GM18505 (cell line): ENCODE data around the gene PRKCA.
"Not testable (repeated sequence)": the region's sequence is repeated elsewhere in the genome, so short reads cannot be mapped to it uniquely, and the experiment has no call there.

ENCODE experiments used
- ATAC-seq: cut with Tn5 transposase; IDR thresholded peaks from one replicate; pipeline ENCODE4 v1.9.1; 2021; ENCODE audit not compliant: unreplicated experiment
- POLR2A ChIP-seq: IDR thresholded peaks from 4 replicates; pipeline ENCODE4 v1.6.1; 2011; ENCODE audit warnings: borderline replicate concordance; ENCODE audit not compliant: insufficient read depth, insufficient read length; ENCODE audit errors: extremely low read depth

Gene PRKCA

GRCh38 chr17:66343531-66344078 is 41.2 kb downstream of the PRKCA start:
- TF ChIP-seq POLR2A: no peak
- no peak for ATAC-seq

GRCh38 chr17:66344473-66344872 is 42.1 kb downstream of the PRKCA start:
- no peak for ATAC-seq
- TF ChIP-seq POLR2A: no peak

- TF ChIP-seq POLR2A: no peak
- no peak for ATAC-seq
Measured at GRCh38 chr17:66345264-66345663, 42.9 kb downstream of the PRKCA start.

DNA sequence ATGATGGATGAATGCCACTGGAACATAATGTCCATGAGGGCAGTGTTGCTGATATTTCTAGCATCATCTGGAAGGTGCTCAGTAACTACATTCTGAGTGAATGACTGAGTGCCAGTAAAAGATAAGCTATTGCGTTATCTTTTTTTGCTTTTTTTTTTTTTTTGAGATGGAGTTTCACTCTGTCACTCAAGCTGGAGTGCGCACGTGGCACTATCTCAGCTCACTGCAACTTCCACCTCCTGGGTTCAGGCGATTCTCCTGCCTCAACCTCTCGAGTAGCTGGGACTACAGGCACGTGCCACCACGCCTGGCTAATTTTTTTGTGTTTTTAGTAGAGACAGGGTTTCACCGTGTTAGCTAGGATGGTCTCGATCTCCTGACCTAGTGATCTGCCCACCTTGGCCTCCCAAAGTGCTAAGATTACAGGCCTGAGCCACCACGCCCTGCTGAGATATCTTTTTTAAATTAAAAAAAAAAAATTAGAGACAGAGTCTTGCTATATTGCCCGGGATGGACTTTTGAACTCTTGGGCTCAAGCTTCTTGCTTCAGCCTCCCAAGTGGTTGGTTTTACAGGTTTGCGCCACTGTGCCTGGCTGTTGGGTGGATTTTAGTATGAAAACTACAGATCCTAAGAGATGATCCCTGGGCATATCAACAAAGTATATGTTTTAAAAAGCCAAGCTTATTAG is 43.7 kb downstream of the PRKCA start:
- ATAC-seq: not testable (repeated sequence)

DNA sequence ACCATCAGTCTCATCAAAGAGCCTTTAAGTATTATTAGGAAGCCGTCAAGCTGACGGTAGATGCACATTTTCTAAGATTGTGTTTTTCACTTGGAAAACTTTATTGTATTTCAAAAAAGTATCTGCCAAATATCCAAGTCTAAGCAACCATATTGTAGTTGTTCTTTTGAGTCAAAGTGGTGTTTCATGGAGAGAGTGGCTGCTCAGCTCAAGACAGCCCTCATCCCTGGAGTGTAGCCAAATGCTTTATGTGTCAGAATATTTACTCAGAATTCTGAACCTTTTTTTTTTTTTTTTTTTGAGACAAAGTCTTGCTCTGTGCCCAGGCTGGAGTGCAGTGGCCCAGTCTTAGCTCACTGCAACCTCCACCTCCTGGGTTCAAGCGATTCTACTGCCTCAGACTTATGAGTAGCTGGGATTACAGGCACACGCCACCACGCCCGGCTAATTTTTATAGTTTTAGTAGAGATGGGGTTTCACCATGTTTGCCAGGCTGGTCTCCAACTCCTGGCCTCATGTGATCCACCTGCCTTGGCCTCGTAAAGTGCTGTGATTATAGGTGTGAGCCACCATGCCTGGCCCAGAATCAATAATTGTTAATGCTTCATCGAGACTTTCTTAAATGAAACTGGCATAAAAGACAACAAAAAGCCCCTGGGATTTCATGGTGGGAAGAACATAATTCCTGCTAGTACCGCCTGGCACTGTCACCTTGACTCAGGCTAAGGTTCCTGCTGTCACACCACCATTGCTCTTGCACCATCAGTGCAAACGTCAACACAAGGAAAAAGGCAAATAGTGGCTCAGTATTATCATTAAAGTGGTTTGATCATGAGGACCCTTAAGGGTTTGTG is 45.5 kb downstream of the PRKCA start:
- no peak for ATAC-seq
- no peak for TF ChIP-seq POLR2A

DNA sequence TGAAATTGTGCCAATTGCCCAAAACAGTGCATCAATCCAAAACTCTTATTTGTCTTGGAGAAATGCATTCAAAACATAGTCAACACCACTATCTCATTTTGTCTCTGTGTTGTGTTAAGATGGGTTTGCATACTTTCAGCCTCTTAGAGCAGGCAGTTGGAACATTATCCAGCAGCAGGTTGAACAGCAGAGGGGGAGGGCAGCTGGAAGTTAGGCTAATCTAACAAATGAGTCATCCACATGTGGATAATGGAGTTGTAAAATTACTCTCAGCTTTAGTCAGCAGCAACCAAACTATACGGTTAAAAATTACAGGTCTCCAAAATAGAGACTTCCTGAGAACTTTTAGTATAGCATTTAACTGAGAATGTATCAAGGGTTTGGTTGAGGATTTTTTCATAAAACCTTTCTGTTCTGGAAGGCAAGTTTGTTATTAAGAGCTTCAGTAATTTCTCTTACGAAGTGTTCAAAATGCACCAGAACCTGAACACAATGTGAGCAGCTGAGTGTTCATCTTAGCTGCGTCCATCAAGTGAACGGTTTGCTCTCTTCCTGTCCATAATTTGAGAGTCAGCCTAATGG is 46.3 kb downstream of the PRKCA start:
- no peak for TF ChIP-seq POLR2A
- no peak for ATAC-seq

DNA sequence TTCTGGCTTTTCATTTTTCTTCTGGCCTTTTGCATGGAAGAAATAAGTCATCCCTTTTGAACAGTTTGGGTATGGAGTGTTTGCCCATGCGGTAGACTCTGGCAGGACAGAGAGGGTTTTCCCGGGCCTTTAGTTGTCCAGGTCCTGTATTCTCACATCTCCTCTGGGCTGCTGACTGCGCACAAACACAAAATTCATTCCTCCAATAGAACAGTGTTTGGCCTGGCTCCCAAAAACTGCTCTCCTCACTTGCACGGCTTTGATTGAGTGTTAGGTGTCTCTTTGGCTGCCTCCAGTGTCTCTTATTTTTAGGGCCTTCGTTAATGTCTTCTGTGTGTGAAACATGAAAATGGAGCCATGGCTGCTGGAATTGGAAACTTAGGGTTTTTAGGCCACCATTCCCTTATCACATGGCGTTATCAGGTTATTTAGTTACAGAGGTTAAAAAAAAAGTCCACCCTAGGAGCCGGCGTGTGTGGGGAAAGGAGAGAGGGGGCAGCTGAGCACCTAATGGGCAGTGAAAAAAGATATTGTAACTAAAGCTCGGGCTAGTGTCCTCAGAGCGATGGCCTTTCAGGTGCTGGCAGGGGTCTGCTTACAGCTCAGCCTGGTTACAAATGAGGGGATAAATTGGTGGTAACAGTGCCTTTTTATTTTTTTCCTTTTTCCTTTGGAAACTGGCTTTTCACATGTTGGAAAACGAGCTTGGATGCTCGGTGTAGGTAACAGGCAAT is 47.3 kb downstream of the PRKCA start:
- ATAC-seq: no peak
- TF ChIP-seq POLR2A: no peak

- not testable (repeated sequence) for ATAC-seq
Measured at GRCh38 chr17:66350576-66350975, 48.2 kb downstream of the PRKCA start.

DNA sequence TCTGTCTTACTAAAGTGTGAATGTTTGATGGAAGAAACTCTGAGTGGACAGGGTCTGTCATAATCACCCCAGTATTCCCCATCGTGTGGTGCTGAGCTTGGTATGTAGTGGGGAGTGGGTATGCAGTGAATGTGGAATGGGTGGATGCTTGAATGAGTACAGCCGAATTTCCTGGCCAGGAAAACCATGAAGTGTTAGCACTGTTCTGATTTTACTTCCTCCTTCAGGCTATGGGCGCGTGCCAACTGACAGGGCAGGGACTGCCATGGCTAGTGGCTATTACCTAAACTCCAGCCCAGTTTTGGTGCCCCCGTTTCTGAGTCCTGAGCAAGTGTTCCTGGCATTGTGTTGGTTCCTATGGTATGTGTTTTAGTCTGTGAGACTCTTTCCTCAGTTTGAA is 48.6 kb downstream of the PRKCA start:
- no peak for TF ChIP-seq POLR2A
- no peak for ATAC-seq

- no peak for ATAC-seq
- TF ChIP-seq POLR2A: no peak
Measured at GRCh38 chr17:66351701-66352100, 49.3 kb downstream of the PRKCA start.

GRCh38 chr17:66353937-66354401 is 51.6 kb downstream of the PRKCA start:
- ATAC-seq: no peak
- no peak for TF ChIP-seq POLR2A

DNA sequence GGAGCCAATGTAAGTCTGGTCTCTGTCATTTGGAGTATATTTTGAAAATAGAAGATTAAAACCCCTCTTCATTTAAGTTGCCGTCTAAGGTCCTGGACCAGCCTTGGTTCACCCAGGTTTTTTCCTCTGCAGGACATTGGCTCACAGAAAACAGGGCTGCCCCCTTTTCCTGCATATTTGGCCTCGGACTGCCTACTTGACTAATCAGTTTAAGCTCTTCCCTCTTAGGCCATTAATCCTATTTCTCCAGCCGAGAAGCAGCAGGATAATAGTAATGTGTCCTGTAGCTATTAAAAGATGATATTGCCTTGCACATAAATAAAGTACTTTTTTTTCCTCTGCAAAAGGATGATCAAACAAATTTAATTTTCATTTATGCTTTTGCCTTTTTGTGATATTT is 52.1 kb downstream of the PRKCA start:
- no peak for ATAC-seq
- no peak for TF ChIP-seq POLR2A

GRCh38 chr17:66354981-66355380 is 52.6 kb downstream of the PRKCA start:
- ATAC-seq: no peak
- TF ChIP-seq POLR2A: no peak
